Tibial nerve (tissue), 4 donors: ENCODE results near the gene CLASP2. TPM values are rescaled to one million over a fixed set of nuclear protein-coding genes. Genes with fewer than 3 reads are reported as not detected.
A peak's percentile ranks its signal among the peaks of the same experiment; 100 is the strongest.
"Not testable (repeated sequence)": the region's sequence is repeated elsewhere in the genome, so short reads cannot be mapped to it uniquely, and the experiment has no call there.

Experiments used
- DNase-seq, 2 donors: peaks; one replicate each; pipeline ENCODE4 v3.0.0-alpha.2; 2019; ENCODE audit warnings: low spot score in 2 of 2
- H3K27ac ChIP-seq, 4 donors: fragments of 200-600 bp; sonication (generic) in 3 of 4; one replicate each; pipeline ENCODE4 v1.5.1; 2017 to 2019; ENCODE audit warnings: mild to moderate bottlenecking in 1 of 4
- H3K27me3 ChIP-seq, 2 donors: fragments of 200-600 bp; sonication (generic) in 1 of 2; one replicate each; pipeline versions ENCODE4 v1.5.1 to v1.6.0; 2017 to 2019
- H3K36me3 ChIP-seq, 3 donors: fragments of 200-600 bp; sonication (generic); one replicate each; pipeline ENCODE4 v1.5.1; 2018 to 2019
- H3K4me1 ChIP-seq, 4 donors: fragments of 200-600 bp; sonication (generic) in 3 of 4; one replicate each; pipeline ENCODE4 v1.5.1; 2017 to 2019
- H3K4me3 ChIP-seq, 4 donors: fragments of 200-600 bp; sonication (generic) in 3 of 4; one replicate each; pipeline ENCODE4 v1.5.1; 2017 to 2019; ENCODE audit warnings: mild to moderate bottlenecking in 1 of 4, moderate library complexity in 1 of 4
- H3K9me3 ChIP-seq, 4 donors: fragments of 200-600 bp; sonication (generic) in 3 of 4; one replicate each; pipeline ENCODE4 v1.5.1; 2017 to 2019
- EP300 ChIP-seq, 2 donors: sonication (generic); formaldehyde crosslinking; IDR thresholded peaks; one replicate each; pipeline ENCODE4 v1.6.1; 2017; ENCODE audit warnings: antibody characterized with exemption in 2 of 2, mild to moderate bottlenecking in 1 of 2
- POLR2A ChIP-seq, 2 donors: fragments of 450-650 bp; IDR thresholded peaks; one replicate each; pipeline ENCODE4 v1.6.1; 2017; ENCODE audit warnings: antibody characterized with exemption in 2 of 2, mild to moderate bottlenecking in 2 of 2, moderate library complexity in 2 of 2
- WGBS, 2 donors: methylation state at CpG; one replicate each; pipeline ENCODE4 v1.1.5; 2018; 5-methylcytosine and 5-hydroxymethylcytosine counted together
- total RNA-seq, 4 donors: library from RNA; depleted of rRNA; stranded (reverse); fragments of >200 nt; gene quantifications; one replicate each; pipeline ENCODE4 v1.1.0, GENCODE V29; 2016
- TF ChIP-seq, protein P1 (sequence below), 5 experiments: fragments of 200-600 bp in 3 of 5; fragments of 450-650 bp in 2 of 5; sonication (generic) in 3 of 5; IDR thresholded peaks; one replicate each; pipeline ENCODE4 v1.5.1; 2016 to 2019; ENCODE audit warnings: antibody characterized with exemption in 5 of 5, mild to moderate bottlenecking in 3 of 5, moderate library complexity in 2 of 5

The CLASP2 gene
- total RNA-seq, 4 donors from 2014 or later: 95.1 to 161 (median 106) TPM

DNA sequence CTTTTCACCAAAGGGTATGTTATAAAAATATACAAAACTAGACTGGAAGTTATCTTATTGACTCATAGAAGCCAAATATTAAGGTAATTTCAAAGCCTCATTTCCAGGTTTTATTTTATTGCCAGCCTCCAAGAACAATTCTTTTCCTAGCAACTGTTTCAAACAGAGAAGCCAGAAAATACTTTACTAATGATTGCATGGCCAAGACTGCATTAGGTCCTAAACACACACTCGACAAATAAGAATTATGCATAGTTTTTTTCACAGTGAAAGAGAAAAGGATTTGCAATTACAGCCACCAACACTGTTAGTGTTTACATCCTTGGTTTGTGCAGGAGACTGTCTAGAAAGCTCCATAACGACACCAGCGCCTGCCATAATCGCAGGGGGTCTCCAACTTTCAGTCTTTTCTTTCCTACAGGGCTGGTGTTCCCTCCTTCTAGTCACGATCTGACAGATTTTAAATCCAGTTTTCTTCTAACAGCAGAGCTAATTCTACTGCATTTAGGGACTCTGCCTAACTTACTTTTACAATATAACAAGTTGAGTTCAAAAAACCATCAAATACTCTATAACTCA is 58.1 kb downstream of the CLASP2 start:
- TF ChIP-seq EP300 (IDR thresholded peaks at IDR 0.05) (no peak), POLR2A (IDR thresholded peaks at IDR 0.05) (no peak)
- TF ChIP-seq, protein P1, sequence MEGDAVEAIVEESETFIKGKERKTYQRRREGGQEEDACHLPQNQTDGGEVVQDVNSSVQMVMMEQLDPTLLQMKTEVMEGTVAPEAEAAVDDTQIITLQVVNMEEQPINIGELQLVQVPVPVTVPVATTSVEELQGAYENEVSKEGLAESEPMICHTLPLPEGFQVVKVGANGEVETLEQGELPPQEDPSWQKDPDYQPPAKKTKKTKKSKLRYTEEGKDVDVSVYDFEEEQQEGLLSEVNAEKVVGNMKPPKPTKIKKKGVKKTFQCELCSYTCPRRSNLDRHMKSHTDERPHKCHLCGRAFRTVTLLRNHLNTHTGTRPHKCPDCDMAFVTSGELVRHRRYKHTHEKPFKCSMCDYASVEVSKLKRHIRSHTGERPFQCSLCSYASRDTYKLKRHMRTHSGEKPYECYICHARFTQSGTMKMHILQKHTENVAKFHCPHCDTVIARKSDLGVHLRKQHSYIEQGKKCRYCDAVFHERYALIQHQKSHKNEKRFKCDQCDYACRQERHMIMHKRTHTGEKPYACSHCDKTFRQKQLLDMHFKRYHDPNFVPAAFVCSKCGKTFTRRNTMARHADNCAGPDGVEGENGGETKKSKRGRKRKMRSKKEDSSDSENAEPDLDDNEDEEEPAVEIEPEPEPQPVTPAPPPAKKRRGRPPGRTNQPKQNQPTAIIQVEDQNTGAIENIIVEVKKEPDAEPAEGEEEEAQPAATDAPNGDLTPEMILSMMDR (IDR thresholded peaks at IDR 0.05): no peak
- no peak for DNase-seq
- Histone ChIP-seq H3K4me1 (peaks cover 0 to 49% (median 13%) of the 10 kb centered on the region in 4 donors), H3K27ac (peak overlapping the region; percentile 71 to 91 (median 82)), H3K36me3 (no peaks in the 10 kb centered on the region), H3K4me3 (peak overlapping the region in 3 of 4 donors; percentile 38 to 54 (median 44)), H3K27me3 (no peaks in the 10 kb centered on the region), H3K9me3 (no peaks in the 10 kb centered on the region)
- WGBS, 2 donors: 21 to 24% methylated on average over 5 of the region's 5 CpGs

DNA sequence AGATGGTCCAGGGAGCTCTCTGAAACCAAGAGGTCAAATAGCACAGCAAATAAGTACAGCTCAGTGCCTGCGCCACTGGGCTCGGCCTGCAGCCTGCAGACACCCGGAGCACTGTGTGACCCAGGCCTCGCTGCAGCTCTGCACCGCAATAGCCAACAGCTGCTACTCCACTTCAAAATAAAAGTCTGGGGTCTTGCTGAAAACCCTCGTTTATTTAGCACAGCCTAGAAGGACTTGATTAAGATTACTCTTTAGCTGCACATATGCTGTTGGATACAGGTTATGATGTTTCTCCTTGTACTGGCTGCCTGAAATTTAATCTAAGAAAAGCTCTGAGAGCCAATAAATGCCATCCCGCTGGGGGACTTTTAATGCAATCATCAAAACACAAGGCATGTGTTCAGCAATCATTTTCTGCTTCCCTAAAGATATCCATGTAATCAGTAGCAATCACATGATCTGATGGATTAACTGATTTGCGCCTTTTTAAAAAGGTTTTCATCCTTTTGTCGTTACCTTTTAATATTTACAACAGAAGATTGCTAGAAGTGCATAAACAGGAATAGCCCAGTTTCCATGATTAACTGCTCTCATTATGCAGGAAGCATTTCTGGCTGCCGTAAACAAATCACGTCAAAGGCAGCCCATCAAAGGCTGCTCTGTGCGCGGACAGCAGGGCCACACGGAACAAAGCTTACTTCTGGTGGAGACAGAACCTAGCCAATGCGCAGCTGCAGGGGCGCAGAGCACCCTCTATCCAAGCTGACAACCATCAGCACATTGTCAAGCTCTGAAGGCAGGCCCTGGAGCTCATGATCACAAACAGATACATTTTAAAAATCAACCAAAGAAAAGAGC is 58.8 kb downstream of the CLASP2 start:
- 0 to 3% methylated on average over 16 of the region's 16 CpGs for WGBS, 2 donors
- peak; percentile 47 to 56 for DNase-seq
- H3K4me1 ChIP-seq: peaks cover 0 to 52% (median 13%) of the 10 kb centered on the region in 4 donors

DNA sequence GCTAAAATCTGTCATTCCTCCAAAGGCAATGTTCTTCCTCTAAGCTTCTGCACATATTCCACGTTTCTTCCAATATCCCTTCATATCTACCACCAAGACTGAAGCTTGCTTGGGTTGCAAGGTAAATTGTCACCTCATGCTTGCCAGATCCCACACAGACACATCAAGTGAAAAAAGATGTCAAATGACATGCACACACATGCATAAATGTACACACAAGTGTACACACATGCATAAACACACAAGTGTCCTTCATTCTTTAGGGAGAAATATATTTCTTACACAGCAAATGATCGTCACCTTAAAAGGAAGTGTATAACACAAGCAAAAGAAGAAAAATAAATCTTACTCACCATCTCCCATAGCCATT is 59.4 kb downstream of the CLASP2 start:
- WGBS, 2 donors: 1 to 4% methylated on average over 2 of the region's 2 CpGs
- H3K27ac ChIP-seq: peak overlapping the region; percentile 71 to 91 (median 82)

More for the DNA sequence above, 58.8 kb downstream of the CLASP2 start:
- TF ChIP-seq, protein P1 (IDR thresholded peaks at IDR 0.05): peak in 1 of 5 experiments; percentile 30
- TF ChIP-seq POLR2A (IDR thresholded peaks at IDR 0.05): peak; percentile 9 to 50
- peak; percentile 58 to 90 for TF ChIP-seq EP300 (IDR thresholded peaks at IDR 0.05)
- Histone ChIP-seq H3K27ac (peak overlapping the region; percentile 71 to 91 (median 82)), H3K4me3 (peak overlapping the region; percentile 38 to 54 (median 44)), H3K9me3 (no peaks in the 10 kb centered on the region), H3K27me3 (no peaks in the 10 kb centered on the region), H3K36me3 (no peaks in the 10 kb centered on the region)

DNA sequence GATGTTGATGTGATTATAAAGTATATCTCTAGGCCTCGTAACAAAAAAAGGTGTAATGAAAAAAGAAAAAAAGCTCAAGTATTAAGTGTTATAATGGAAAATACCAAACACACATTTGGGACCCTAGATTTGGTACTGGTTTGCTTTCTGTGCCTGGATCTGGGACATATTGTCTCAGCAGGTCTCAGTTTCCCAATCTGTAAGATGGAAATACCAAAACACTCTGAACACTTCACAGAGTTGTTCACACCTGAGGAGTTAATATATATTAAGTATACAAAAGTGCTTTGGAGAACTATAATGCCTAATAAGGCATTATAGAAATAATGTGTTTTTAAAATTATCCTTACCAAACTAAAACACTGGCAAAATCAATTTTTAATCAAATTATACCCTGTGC is 60.0 kb downstream of the CLASP2 start:
- Histone ChIP-seq H3K27ac (peak overlapping the region; percentile 71 to 91 (median 82)), H3K9me3 (no peaks in the 10 kb centered on the region), H3K27me3 (no peaks in the 10 kb centered on the region), H3K4me3 (peak overlapping the region; percentile 38 to 54 (median 44)), H3K4me1 (peaks cover 0 to 64% (median 15%) of the 10 kb centered on the region in 4 donors), H3K36me3 (no peaks in the 10 kb centered on the region)
- no peak for TF ChIP-seq POLR2A (IDR thresholded peaks at IDR 0.05)
- TF ChIP-seq, protein P1 (IDR thresholded peaks at IDR 0.05): no peak
- TF ChIP-seq EP300 (IDR thresholded peaks at IDR 0.05): no peak
- DNase-seq: no peak
- 24 to 34% methylated on average over 1 of the region's 1 CpG for WGBS, 2 donors

More for the DNA sequence above, 59.4 kb downstream of the CLASP2 start:
- no peaks in the 10 kb centered on the region for H3K36me3 ChIP-seq
- TF ChIP-seq EP300 (IDR thresholded peaks at IDR 0.05): no peak
- TF ChIP-seq, protein P1 (IDR thresholded peaks at IDR 0.05): no peak
- no peak for TF ChIP-seq POLR2A (IDR thresholded peaks at IDR 0.05)
- DNase-seq: no peak
- no peaks in the 10 kb centered on the region for H3K27me3 ChIP-seq
- peak overlapping the region; percentile 38 to 54 (median 44) for H3K4me3 ChIP-seq
- H3K4me1 ChIP-seq: peaks cover 0 to 58% (median 13%) of the 10 kb centered on the region in 4 donors
- no peaks in the 10 kb centered on the region for H3K9me3 ChIP-seq

DNA sequence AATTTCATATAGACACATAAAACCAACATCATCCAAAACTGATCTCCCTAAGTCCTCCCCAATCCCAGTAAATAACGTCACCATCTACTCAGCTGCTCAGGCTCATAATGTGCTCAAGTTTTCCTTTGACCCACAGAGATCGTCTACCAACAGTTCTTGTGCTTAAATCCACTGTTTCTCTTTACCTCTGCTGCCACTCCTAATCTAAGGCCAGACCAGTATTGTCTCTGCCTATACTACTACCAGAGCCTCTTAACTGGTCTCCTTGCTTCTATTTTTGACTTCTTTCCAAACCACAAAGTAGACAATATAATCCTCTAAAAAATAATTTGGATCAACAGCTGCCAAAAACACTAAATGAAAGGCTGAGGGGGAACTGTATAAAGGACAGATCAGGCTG is 65.3 kb downstream of the CLASP2 start:
- Histone ChIP-seq H3K27ac (peak overlapping the region; percentile 8 to 83 (median 47)), H3K36me3 (peaks cover 0 to 1% (median 0%) of the 10 kb centered on the region in 3 donors), H3K27me3 (no peaks in the 10 kb centered on the region), H3K9me3 (no peaks in the 10 kb centered on the region), H3K4me3 (no peak overlapping the region), H3K4me1 (peaks cover 0 to 82% (median 8%) of the 10 kb centered on the region in 4 donors)
- WGBS, 2 donors: 39 to 45% methylated on average over 2 of the region's 2 CpGs
- TF ChIP-seq POLR2A (IDR thresholded peaks at IDR 0.05): no peak
- no peak for TF ChIP-seq EP300 (IDR thresholded peaks at IDR 0.05)
- TF ChIP-seq, protein P1 (IDR thresholded peaks at IDR 0.05): no peak
- DNase-seq: no peak

DNA sequence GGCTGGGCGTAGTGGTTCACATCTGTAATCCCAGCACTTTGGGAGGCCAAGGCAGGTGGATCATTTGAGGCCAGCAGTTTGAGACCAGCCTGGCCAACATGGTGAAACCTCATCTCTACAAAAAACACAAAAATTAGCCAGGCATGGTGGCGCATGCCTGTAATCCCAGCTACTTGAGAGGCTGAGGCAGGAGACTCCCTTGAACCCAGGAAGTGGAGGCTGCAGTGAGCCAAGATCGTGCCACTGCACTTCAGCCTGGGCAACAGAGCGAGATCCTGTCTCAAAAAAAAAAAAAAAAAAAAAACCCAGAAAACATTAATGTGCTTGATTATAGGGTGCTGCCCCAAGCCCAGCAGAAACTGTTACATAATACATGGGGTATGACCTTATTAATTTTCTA is 67.0 kb downstream of the CLASP2 start:
- 96 to 97% methylated on average over 4 of the region's 4 CpGs for WGBS, 2 donors

More for the DNA sequence above, 67.0 kb downstream of the CLASP2 start:
- H3K27me3 ChIP-seq, H3K4me3 ChIP-seq, DNase-seq, H3K36me3 ChIP-seq, H3K9me3 ChIP-seq: not testable (repeated sequence)
- Histone ChIP-seq H3K4me1 (peaks cover 0 to 71% (median 9%) of the 10 kb centered on the region in 4 donors), H3K27ac (peak overlapping the region in 1 of 4 donors; percentile 83)
